ENCODE measurements around the gene SIPA1. TPM values are rescaled to one million over a fixed set of nuclear protein-coding genes. Genes with fewer than 3 reads are reported as not detected.

SIPA1 gene
- total RNA-seq, 1 donor from 2014 or later = 42.9 TPM

DNA sequence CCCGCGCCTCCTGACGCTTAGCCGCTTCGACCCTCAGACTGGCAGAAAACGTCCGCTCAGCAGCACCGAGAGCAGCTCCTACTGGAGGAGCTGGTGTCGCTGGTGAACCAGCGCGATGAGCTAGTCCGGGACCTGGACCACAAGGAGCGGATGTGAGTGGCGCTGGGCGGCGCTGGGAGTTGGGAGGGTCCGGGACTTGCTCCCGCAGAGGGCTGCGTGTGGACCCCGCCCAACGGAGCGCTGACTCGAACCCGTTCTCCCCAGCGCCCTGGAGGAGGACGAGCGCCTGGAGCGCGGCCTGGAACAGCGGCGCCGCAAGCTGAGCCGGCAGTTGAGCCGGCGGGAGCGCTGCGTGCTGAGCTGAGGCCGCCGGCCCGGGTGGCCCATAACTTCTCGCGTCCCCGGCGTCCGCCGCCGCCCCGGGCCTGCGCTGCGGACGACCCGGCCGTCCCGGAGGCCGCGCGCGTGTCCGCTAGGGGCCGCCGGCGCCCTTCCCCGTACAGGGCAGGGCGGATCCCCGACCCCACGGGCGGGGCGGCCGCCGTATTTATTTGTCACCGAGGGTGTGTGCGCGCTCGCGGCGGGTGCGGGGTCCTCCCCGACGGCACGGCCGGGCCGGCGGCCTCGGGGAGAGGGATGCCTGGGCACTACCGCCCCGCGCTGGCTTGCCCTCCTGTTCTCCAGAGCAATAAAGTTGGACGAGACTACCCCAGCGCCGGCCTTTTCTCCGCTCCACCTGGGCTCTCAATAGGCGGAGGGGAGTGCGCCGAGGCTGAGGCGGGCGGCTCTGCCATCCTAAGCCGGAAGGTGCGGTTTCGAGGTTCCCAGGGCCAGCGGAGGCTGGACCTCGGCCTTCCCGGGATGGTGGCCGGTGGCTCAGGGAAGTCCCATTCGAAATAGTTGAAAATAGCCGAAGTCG is 45.7 kb upstream of the SIPA1 start:
- TF ChIP-seq, protein P1, sequence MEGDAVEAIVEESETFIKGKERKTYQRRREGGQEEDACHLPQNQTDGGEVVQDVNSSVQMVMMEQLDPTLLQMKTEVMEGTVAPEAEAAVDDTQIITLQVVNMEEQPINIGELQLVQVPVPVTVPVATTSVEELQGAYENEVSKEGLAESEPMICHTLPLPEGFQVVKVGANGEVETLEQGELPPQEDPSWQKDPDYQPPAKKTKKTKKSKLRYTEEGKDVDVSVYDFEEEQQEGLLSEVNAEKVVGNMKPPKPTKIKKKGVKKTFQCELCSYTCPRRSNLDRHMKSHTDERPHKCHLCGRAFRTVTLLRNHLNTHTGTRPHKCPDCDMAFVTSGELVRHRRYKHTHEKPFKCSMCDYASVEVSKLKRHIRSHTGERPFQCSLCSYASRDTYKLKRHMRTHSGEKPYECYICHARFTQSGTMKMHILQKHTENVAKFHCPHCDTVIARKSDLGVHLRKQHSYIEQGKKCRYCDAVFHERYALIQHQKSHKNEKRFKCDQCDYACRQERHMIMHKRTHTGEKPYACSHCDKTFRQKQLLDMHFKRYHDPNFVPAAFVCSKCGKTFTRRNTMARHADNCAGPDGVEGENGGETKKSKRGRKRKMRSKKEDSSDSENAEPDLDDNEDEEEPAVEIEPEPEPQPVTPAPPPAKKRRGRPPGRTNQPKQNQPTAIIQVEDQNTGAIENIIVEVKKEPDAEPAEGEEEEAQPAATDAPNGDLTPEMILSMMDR (IDR thresholded peaks at IDR 0.05; ENCODE audit: unreplicated experiment) = peak; percentile 23
- peaks cover 14% of the 10 kb centered on the region for H3K4me1 Mint-ChIP-seq
- H3K36me3 Mint-ChIP-seq = peaks cover 4% of the 10 kb centered on the region
- H3K27ac Mint-ChIP-seq = no peak overlapping the region
- peak overlapping the region; percentile 51 for H3K4me3 Mint-ChIP-seq
- H3K27me3 Mint-ChIP-seq (ENCODE audit: low read depth) = peaks cover 22% of the 10 kb centered on the region
- H3K9me3 Mint-ChIP-seq = no peaks in the 10 kb centered on the region
- no peak for DNase-seq (ENCODE audit: low spot score in 2 of 2, unreplicated experiment in 2 of 2)

DNA sequence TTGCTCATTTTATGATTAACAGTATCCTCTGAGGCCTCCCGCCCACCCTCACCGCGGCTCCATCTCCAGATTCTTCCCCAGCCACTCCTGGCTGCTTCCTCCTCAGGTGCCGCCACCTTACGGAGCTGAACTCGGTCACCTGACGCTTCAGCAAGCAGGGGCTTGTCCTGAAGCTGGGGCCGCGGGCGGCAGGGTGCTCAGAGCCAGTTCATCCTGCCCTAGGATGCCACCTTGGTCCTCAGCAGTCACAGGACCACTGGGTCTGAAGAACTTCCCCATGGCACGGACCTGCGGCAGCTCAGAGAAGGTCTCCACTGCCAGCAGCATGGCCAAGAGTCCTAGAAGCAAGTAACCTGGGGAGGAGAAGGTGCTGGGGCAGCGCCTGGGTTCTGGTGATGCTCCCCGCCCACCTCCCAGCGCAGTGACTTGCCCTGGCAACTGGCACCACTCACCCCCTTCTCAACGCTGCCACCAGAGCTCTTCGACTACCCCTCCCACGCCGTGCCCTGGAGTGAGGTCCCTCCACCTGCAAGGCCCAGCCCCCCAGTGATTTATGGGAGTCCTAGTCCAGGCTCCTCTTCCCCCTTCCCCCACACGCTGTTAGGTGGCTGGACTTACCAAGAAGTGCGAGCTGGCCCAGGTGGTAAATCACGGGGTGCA is 44.9 kb upstream of the SIPA1 start:
- Mint-ChIP-seq H3K27me3 (ENCODE audit: low read depth) (peaks cover 22% of the 10 kb centered on the region), H3K4me1 (peaks cover 14% of the 10 kb centered on the region), H3K27ac (no peak overlapping the region), H3K4me3 (peak overlapping the region; percentile 51), H3K9me3 (no peaks in the 10 kb centered on the region), H3K36me3 (peaks cover 7% of the 10 kb centered on the region)
- no peak for DNase-seq (ENCODE audit: low spot score in 2 of 2, unreplicated experiment in 2 of 2)
- TF ChIP-seq, protein P1 (IDR thresholded peaks at IDR 0.05; ENCODE audit: unreplicated experiment) = no peak

DNA sequence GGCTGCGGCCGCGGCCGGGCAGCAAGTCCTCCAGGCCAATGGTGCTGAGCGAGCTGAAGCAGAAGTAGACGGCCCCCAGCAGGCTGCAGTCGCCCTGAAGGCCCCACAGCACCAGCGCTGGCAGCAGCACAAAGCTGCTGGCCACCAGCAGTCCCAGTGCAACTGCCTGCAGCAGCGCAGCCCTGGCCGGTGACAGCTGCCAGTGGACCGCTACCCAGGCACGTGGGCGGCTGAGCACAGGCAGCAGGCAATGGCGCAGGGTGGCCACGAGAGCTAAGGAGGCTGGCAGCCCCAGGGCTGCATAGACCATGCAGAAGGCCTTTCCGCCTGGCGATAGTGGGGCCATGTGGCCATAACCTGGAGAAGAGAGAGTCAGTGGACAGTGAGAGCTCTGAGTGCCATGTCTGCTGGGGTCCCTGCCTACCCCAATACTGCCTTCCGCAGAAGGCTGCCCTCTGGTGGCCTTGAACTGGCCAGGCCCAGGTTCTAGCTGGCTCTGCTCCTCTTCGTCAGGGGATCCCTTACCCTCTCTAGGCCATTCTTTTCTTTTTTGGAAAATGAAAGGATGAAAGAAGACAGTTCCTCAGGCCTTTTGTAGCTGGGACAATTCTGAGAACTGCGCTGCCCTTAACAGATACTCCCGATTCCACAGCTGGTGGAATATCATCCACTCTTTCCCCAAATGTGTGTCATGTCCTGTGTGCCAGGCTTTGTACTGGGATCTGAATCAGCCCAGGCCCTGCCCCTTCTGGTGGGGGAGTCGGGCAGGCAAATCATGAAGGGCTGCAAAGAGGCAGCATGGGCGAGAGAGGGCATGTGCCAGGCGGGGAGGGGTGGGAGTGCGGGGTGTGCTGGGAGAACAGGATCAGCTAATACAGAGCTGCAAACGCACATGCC is 44.1 kb upstream of the SIPA1 start:
- Mint-ChIP-seq H3K27me3 (ENCODE audit: low read depth) (peaks cover 22% of the 10 kb centered on the region), H3K36me3 (peaks cover 7% of the 10 kb centered on the region), H3K9me3 (no peaks in the 10 kb centered on the region), H3K4me3 (peak overlapping the region; percentile 51), H3K4me1 (peaks cover 14% of the 10 kb centered on the region), H3K27ac (no peak overlapping the region)
- TF ChIP-seq, protein P1 (IDR thresholded peaks at IDR 0.05; ENCODE audit: unreplicated experiment) = no peak
- DNase-seq (ENCODE audit: low spot score in 2 of 2, unreplicated experiment in 2 of 2) = no peak

DNA sequence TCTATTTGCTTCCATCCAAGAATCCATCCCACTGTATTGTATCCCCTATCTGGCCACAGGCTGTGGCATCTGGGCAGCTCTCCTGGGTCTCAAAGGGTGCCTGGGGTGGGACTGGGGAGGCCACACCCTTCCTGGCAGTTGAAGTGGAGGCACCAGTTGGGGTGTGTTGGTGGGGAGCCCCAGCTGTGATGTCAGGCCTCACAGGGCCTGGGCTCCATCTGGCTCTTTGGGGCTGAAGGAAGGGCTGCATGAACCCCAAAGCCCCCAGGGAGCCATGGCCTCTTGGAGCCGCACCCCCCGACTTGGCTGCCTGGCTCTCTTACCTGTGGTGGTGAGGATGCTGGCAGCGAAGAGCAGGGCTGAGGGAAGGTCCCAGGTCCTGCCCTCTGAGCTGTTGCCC is 42.8 kb upstream of the SIPA1 start:
- DNase-seq (ENCODE audit: low spot score in 2 of 2, unreplicated experiment in 2 of 2) = no peak
- TF ChIP-seq, protein P1 (IDR thresholded peaks at IDR 0.05; ENCODE audit: unreplicated experiment) = no peak
- Mint-ChIP-seq H3K4me3 (no peak overlapping the region), H3K27ac (no peak overlapping the region), H3K9me3 (no peaks in the 10 kb centered on the region), H3K4me1 (peaks cover 14% of the 10 kb centered on the region), H3K36me3 (peaks cover 11% of the 10 kb centered on the region), H3K27me3 (ENCODE audit: low read depth) (peaks cover 22% of the 10 kb centered on the region)

DNA sequence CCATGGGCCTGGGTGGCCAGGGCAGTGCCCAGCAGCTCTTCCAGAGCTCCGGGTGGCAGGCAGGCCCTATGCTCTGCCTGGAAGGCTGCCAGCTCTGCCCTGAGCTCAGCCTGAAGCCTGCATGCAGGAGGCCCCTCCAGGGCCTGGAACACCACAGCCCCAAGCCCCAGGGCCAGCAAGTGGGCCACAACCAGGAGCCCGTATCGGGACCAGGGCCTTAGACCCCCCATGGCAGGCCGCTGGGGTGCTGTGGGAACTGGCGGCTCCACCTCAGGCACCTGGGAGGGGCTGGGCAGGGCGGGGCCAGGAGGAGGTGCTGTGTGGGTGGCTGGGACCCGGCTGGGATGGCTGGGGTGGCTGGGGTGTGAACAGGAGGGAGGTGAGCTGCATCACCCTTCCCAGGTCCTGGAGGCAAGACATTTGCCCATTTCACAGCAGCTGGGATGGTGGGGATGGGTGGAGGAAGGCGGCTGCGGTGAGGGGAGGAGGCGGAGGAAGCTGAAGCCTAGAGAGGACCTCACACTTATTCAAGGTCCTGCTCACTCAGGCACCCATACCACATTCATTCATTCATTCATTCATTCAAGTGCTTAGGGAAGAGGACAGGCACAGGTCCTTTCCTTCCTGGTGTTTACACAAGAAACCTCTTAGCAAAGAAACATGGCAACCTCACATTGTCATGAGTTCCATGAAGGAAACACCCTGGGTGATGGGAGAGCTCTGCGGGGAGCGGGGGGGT is 42.2 kb upstream of the SIPA1 start, which contains the start of gene KCNK7:
TSS of gene KCNK7 (minus strand) at position 258 of the 739 bp plus-strand sequence. CDS start at position 230, 28 bp downstream.
- Mint-ChIP-seq H3K9me3 (no peaks in the 10 kb centered on the region), H3K27me3 (ENCODE audit: low read depth) (peaks cover 17% of the 10 kb centered on the region), H3K36me3 (peaks cover 7% of the 10 kb centered on the region), H3K4me1 (peaks cover 10% of the 10 kb centered on the region), H3K4me3 (no peak within 1 kb of the TSS), H3K27ac (no peak within 1 kb of the TSS)
- TF ChIP-seq, protein P1 (IDR thresholded peaks at IDR 0.05; ENCODE audit: unreplicated experiment) = no peak
- DNase-seq (ENCODE audit: low spot score in 2 of 2, unreplicated experiment in 2 of 2) = no peak

Data from mesothelial cell of epicardium (in vitro differentiated cells).